Kidney epithelial cell (primary cell): ENCODE data around the gene PAIP2. TPM values are rescaled to one million over a fixed set of nuclear protein-coding genes. Genes with fewer than 3 reads are reported as not detected.

Experiments used
- DNase-seq: peaks from one replicate; pipeline ENCODE4 v3.0.0-alpha.2; 2010; ENCODE audit warnings: low read depth
- H3K27me3 ChIP-seq: 2 replicates; pipeline ENCODE4 v1.6.0; 2011; ENCODE audit warnings: low read length; ENCODE audit not compliant: control insufficient read depth, insufficient read depth
- H3K36me3 ChIP-seq: 2 replicates; pipeline ENCODE4 v1.5.1; 2011; ENCODE audit warnings: low read length; ENCODE audit not compliant: control insufficient read depth, insufficient read depth
- H3K4me3 ChIP-seq: 2 replicates; pipeline ENCODE4 v1.5.1; 2011; ENCODE audit warnings: low read depth, mild to moderate bottlenecking, control low read depth, low read length
- total RNA-seq: library from RNA; depleted of rRNA; stranded (reverse); fragments of >200 nt; gene quantifications from 2 replicates; pipeline ENCODE4 v1.2.3, GENCODE V29; 2015
- TF ChIP-seq, protein P1 (sequence below): IDR thresholded peaks from 2 replicates; pipeline ENCODE4 v1.5.1; 2011; ENCODE audit warnings: mild to moderate bottlenecking, moderate library complexity, low read length, control low read depth, inconsistent platforms; ENCODE audit not compliant: insufficient read depth, poor library complexity, severe bottlenecking

The PAIP2 gene
- total RNA-seq, 1 donor from 2014 or later: 72.9 TPM

GRCh38 chr5:139378101-139378825, 36.6 kb downstream of the PAIP2 start:
- no peak for DNase-seq
- TF ChIP-seq, protein P1, sequence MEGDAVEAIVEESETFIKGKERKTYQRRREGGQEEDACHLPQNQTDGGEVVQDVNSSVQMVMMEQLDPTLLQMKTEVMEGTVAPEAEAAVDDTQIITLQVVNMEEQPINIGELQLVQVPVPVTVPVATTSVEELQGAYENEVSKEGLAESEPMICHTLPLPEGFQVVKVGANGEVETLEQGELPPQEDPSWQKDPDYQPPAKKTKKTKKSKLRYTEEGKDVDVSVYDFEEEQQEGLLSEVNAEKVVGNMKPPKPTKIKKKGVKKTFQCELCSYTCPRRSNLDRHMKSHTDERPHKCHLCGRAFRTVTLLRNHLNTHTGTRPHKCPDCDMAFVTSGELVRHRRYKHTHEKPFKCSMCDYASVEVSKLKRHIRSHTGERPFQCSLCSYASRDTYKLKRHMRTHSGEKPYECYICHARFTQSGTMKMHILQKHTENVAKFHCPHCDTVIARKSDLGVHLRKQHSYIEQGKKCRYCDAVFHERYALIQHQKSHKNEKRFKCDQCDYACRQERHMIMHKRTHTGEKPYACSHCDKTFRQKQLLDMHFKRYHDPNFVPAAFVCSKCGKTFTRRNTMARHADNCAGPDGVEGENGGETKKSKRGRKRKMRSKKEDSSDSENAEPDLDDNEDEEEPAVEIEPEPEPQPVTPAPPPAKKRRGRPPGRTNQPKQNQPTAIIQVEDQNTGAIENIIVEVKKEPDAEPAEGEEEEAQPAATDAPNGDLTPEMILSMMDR: no peak
- H3K27me3 ChIP-seq: no peaks in the 10 kb centered on the region
- H3K4me3 ChIP-seq: no peak overlapping the region
- no peaks in the 10 kb centered on the region for H3K36me3 ChIP-seq

GRCh38 chr5:139378941-139379361, 37.3 kb downstream of the PAIP2 start:
- TF ChIP-seq, protein P1: no peak
- no peak for DNase-seq
- Histone ChIP-seq H3K4me3 (no peak overlapping the region), H3K36me3 (no peaks in the 10 kb centered on the region), H3K27me3 (no peaks in the 10 kb centered on the region)

DNA sequence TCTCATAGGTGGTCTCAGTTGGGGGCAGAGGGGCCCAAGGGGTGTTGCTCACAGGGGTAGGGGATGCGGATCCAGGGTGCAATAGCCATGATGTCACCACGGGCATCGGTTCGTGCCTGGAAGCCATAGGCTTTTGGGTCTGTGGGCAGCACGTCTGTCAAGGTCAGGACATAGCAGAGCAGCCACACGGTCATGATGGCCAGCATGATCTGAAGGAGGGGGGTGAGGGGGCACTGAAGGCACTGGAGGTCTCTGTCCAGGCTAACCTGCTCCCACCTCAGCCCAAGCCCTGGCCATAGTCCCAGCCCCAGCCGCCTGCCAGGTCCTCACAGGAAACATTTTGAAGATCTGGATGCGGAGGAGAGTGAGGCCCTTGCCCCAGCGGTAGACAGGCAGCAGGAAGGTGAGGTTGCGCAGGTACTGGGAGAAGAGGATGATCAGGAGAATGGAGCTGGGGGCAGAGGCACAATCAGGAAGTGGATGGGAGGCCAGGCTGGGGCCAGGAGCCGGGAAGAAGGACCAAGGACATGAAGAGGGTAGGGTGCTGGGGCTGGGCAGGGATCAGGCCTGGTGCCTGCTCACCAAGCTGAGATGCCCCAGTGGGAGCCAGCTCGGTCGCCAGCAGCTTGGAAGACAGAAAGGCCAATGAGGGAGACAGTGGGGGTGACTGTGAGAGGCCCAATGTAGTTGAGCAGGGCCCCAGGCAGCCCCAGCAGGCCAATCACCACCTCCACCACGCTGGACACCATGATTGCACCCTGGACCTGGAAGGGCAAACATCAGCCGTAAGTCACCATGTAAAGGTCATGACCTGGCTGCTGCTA, 38.2 kb downstream of the PAIP2 start:
- DNase-seq: no peak
- Histone ChIP-seq H3K27me3 (no peaks in the 10 kb centered on the region), H3K4me3 (no peak overlapping the region), H3K36me3 (no peaks in the 10 kb centered on the region)
- TF ChIP-seq, protein P1: no peak

GRCh38 chr5:139381837-139382761, 40.4 kb downstream of the PAIP2 start:
- TF ChIP-seq, protein P1: no peak
- Histone ChIP-seq H3K36me3 (no peaks in the 10 kb centered on the region), H3K27me3 (no peaks in the 10 kb centered on the region), H3K4me3 (no peak overlapping the region)
- no peak for DNase-seq

- no peak overlapping the region for H3K4me3 ChIP-seq
- no peak for DNase-seq
- no peaks in the 10 kb centered on the region for H3K36me3 ChIP-seq
- TF ChIP-seq, protein P1: no peak
- no peaks in the 10 kb centered on the region for H3K27me3 ChIP-seq
Observed at GRCh38 chr5:139382807-139383206, 41.2 kb downstream of the PAIP2 start.
